IMR-90 (cell line): ENCODE results near the gene RAB11A. TPM values are rescaled to one million over a fixed set of nuclear protein-coding genes. Genes with fewer than 3 reads are reported as not detected.

Source experiments
- ATAC-seq: fragments of 200-7000 bp; cut with Tn5 transposase; 2 replicates; pipeline ENCODE4 v1.9.1; 2020; ENCODE audit warnings: low read depth, mild to moderate bottlenecking, moderate library complexity
- BruUV-seq: library from RNA; stranded (reverse); fragments of 400-500 nt; replicated peaks from 2 replicates; lab custom pipeline; 2021; lab: Mats Ljungman, UMichigan
- CTCF ChIA-PET: fragments of 300-600 bp; formaldehyde crosslinking; extraction: SDS; loops from one replicate; lab custom pipeline; 2021; ENCODE audit warnings: antibody characterized with exemption; lab: Yijun Ruan, JAX
- POLR2A ChIA-PET: fragments of 300-600 bp; sonication (Branson Sonifier 250); formaldehyde crosslinking; loops from one replicate; lab custom pipeline; 2022; ENCODE audit warnings: antibody characterized with exemption; ENCODE audit not compliant: unreplicated experiment; lab: Charles Lee
- DNase-seq: peaks from one replicate; pipeline ENCODE4 v3.0.0; 2013
- H2AFZ ChIP-seq: replicated peaks from 2 replicates; pipeline ENCODE3; 2013; ENCODE audit warnings: low read length, mild to moderate bottlenecking; ENCODE audit not compliant: poor library complexity
- H2AK5ac ChIP-seq: 2 replicates; pipeline ENCODE4 v1.6.1; 2013; ENCODE audit warnings: low read depth, low read length, inconsistent platforms
- H2AK9ac ChIP-seq: replicated peaks from 2 replicates; pipeline ENCODE3; 2013; ENCODE audit warnings: mild to moderate bottlenecking, low read depth, low read length, moderate library complexity; ENCODE audit not compliant: poor library complexity
- H2BK120ac ChIP-seq: 2 replicates; pipeline ENCODE4 v1.6.1; 2013; ENCODE audit warnings: low read depth, low read length, inconsistent platforms
- H2BK15ac ChIP-seq: 3 replicates; pipeline ENCODE4 v1.6.1; 2013; ENCODE audit warnings: low read depth, low read length, inconsistent platforms
- H2BK20ac ChIP-seq: 2 replicates; pipeline ENCODE4 v1.6.1; 2013; ENCODE audit warnings: low read depth, mild to moderate bottlenecking, inconsistent platforms, low read length, moderate library complexity
- H2BK5ac ChIP-seq: 2 replicates; pipeline ENCODE4 v1.6.1; 2013; ENCODE audit warnings: mild to moderate bottlenecking, low read depth, low read length, inconsistent platforms; ENCODE audit not compliant: poor library complexity, severe bottlenecking
- H3K14ac ChIP-seq: replicated peaks from 2 replicates; pipeline ENCODE4 v1.6.1; 2013; ENCODE audit warnings: low read depth, low read length, inconsistent platforms
- H3K18ac ChIP-seq: 2 replicates; pipeline ENCODE4 v1.6.1; 2013; ENCODE audit warnings: low read depth, low read length, control low read depth
- H3K23ac ChIP-seq: 2 replicates; pipeline ENCODE4 v1.6.1; 2013; ENCODE audit warnings: low read depth, low read length, inconsistent platforms
- H3K27ac ChIP-seq: 2 replicates; pipeline ENCODE4 v1.5.1; 2013; ENCODE audit warnings: mild to moderate bottlenecking, control low read depth, low read length; ENCODE audit not compliant: insufficient read depth
- H3K27me3 ChIP-seq: 2 replicates; pipeline ENCODE4 v1.6.1; 2013; ENCODE audit warnings: low read length; ENCODE audit not compliant: control insufficient read depth, insufficient read depth
- H3K36me3 ChIP-seq: 2 replicates; pipeline ENCODE4 v1.6.1; 2013; ENCODE audit warnings: low read length, mixed read lengths; ENCODE audit not compliant: control insufficient read depth, insufficient read depth
- H3K4ac ChIP-seq: 2 replicates; pipeline ENCODE4 v1.6.1; 2013; ENCODE audit warnings: low read depth, low read length, inconsistent platforms
- H3K4me1 ChIP-seq: 2 replicates; pipeline ENCODE4 v1.6.1; 2013; ENCODE audit warnings: low read length, mixed read lengths; ENCODE audit not compliant: control insufficient read depth, insufficient read depth
- H3K4me2 ChIP-seq: 2 replicates; pipeline ENCODE4 v1.6.1; 2013; ENCODE audit warnings: low read depth, mild to moderate bottlenecking, control low read depth, low read length, moderate library complexity
- H3K4me3 ChIP-seq: 2 replicates; pipeline ENCODE4 v1.5.1; 2013; ENCODE audit warnings: low read depth, mild to moderate bottlenecking, control low read depth, low read length, moderate library complexity; ENCODE audit not compliant: insufficient read depth
- H3K56ac ChIP-seq: 2 replicates; pipeline ENCODE4 v1.6.1; 2013; ENCODE audit warnings: low read length, inconsistent platforms; ENCODE audit not compliant: insufficient read depth; ENCODE audit errors: extremely low read depth
- H3K79me1 ChIP-seq, 2 experiments: 2 replicates each; pipeline ENCODE4 v1.6.1; 2013; ENCODE audit warnings: low read length in 2 of 2, inconsistent platforms in 1 of 2, low read depth in 1 of 2
- H3K9ac ChIP-seq: 2 replicates; pipeline ENCODE4 v1.6.1; 2013; ENCODE audit warnings: low read depth, low read length, control low read depth
- H3K9me1 ChIP-seq: 2 replicates; pipeline ENCODE4 v1.6.1; 2013; ENCODE audit warnings: low read length, inconsistent platforms; ENCODE audit not compliant: insufficient read depth
- H3K9me3 ChIP-seq: 2 replicates; pipeline ENCODE4 v1.6.1; 2013; ENCODE audit warnings: low read length; ENCODE audit not compliant: control insufficient read depth, insufficient read depth
- H4K20me1 ChIP-seq: 2 replicates; pipeline ENCODE4 v1.6.1; 2013; ENCODE audit warnings: low read length, inconsistent platforms; ENCODE audit not compliant: insufficient read depth
- H4K5ac ChIP-seq: 2 replicates; pipeline ENCODE4 v1.6.1; 2013; ENCODE audit warnings: mild to moderate bottlenecking, low read depth, low read length, control low read depth
- H4K8ac ChIP-seq, 2 experiments: 2 replicates each; pipeline ENCODE4 v1.6.1; 2013; ENCODE audit warnings: low read depth in 2 of 2, low read length in 2 of 2, control low read depth in 1 of 2, inconsistent platforms in 1 of 2
- H4K91ac ChIP-seq: 2 replicates; pipeline ENCODE4 v1.6.1; 2013; ENCODE audit warnings: low read depth, low read length, inconsistent platforms; ENCODE audit not compliant: insufficient read depth
- CHD1 ChIP-seq: IDR thresholded peaks from 2 replicates; pipeline ENCODE4 v1.6.1; 2012; ENCODE audit warnings: low read depth, low read length, improper control_type of control experiment
- CTCF ChIP-seq: conservative IDR thresholded peaks from 2 replicates; pipeline ENCODE4 v1.5.1; 2012; ENCODE audit warnings: mild to moderate bottlenecking, low read depth, low read length, improper control_type of control experiment
- ELK1 ChIP-seq: fragments of 150-350 bp; IDR thresholded peaks from 2 replicates; pipeline ENCODE4 v1.6.1; 2016; ENCODE audit warnings: low read depth, mild to moderate bottlenecking, low read length, moderate library complexity, borderline replicate concordance
- MXI1 ChIP-seq: IDR thresholded peaks from 2 replicates; pipeline ENCODE4 v1.6.1; 2012; ENCODE audit warnings: low read depth, mild to moderate bottlenecking, low read length, moderate library complexity, borderline replicate concordance
- RAD21 ChIP-seq: IDR thresholded peaks from 2 replicates; pipeline ENCODE4 v1.6.1; 2012; ENCODE audit warnings: low read length, improper control_type of control experiment
- RCOR1 ChIP-seq: IDR thresholded peaks from 2 replicates; pipeline ENCODE4 v1.6.1; 2012; ENCODE audit warnings: mild to moderate bottlenecking, low read length, improper control_type of control experiment; ENCODE audit not compliant: insufficient replicate concordance
- USF2 ChIP-seq: fragments of 150-350 bp; IDR thresholded peaks from 2 replicates; pipeline ENCODE4 v1.6.1; 2017; ENCODE audit warnings: mild to moderate bottlenecking, antibody characterized with exemption, low read length, low read depth
- WGBS, 2 experiments: methylation state at CpG; one replicate each; pipeline versions ENCODE4 v1.1.5 to v1.1.7; 2013; ENCODE audit warnings: missing lambda C conversion rate in 2 of 2; ENCODE audit not compliant: insufficient read length in 1 of 2; ENCODE audit errors: extremely low coverage in 2 of 2; 5-methylcytosine and 5-hydroxymethylcytosine counted together
- dilution Hi-C: fragments of 300-500 bp; cut with HindIII; formaldehyde crosslinking; loops from one replicate; pipeline ENCODE4 v1.14.3; 2018; ENCODE audit warnings: low sequenced_read_pairs; ENCODE audit not compliant: unreplicated experiment
- in situ Hi-C: fragments of 300-500 bp; cut with MboI; formaldehyde crosslinking; loops from 3 replicates; pipeline ENCODE4 v1.14.3; 2019; ENCODE audit warnings: low sequenced_read_pairs, inconsistent platforms, mixed read lengths
- intact Hi-C: fragments of 100-400 bp; cut with micrococcal nuclease; formaldehyde crosslinking; loops from 2 replicates; pipeline ENCODE4 v1.10.0; 2022
- polyA plus RNA-seq, 3 experiments: library from polyadenylated mRNA; depleted of rRNA; stranded (reverse); fragments of >200 nt; gene quantifications; 2 replicates each; pipeline ENCODE4 v1.2.3, GENCODE V29; 2012; ENCODE audit warnings: low replicate concordance in 1 of 3
- total RNA-seq: library from RNA; depleted of rRNA; stranded (reverse); fragments of >200 nt; gene quantifications from 2 replicates; pipeline ENCODE4 v1.2.3, GENCODE V29; 2012

RAB11A gene
- total and polyA plus RNA-seq, 2 of the 4 experiments (the other 2 are of a cell fraction) = 341 to 462 TPM

- no peak for TF ChIP-seq RCOR1
Measured at GRCh38 chr15:65857718-65858402, 11.4 kb upstream of the RAB11A start (continued).

GRCh38 chr15:65862682-65863081 is 6.6 kb upstream of the RAB11A start:
- H3K4me3 ChIP-seq = no peak overlapping the region
- H4K91ac ChIP-seq = no peak overlapping the region
- H3K18ac ChIP-seq = no peak overlapping the region
- no peaks in the 10 kb centered on the region for H3K4me1 ChIP-seq
- H2AK9ac ChIP-seq = peak overlapping the region; percentile 5
- CTCF ChIA-PET = interaction anchor here (0.9 to 1.0 kb wide), 2 partner anchors 21 to 35 kb away, joined by 3 read pairs; no protein-coding TSS in a partner anchor
- H3K9me1 ChIP-seq = no peaks in the 10 kb centered on the region
- 20% methylated on average over 1 of the region's 1 CpG; no CpG with 5 or more reads in 1 of the 2 experiments for WGBS, 2 experiments
- H3K4ac ChIP-seq = no peak overlapping the region
- TF ChIP-seq CTCF = peak; percentile 47
- no peak for TF ChIP-seq MXI1
- no peak for TF ChIP-seq ELK1
- TF ChIP-seq CHD1 = no peak
- peak; percentile 36; the same call in 1 of the 2 replicates for TF ChIP-seq USF2
- 0 out of 2 replicates have a peak, but pooled peaks have one; percentile 22 for TF ChIP-seq RAD21
- no peak overlapping the region for H2BK15ac ChIP-seq
- no peaks in the 10 kb centered on the region; the same call in 1 of the 2 replicates for H3K27me3 ChIP-seq
- H3K56ac ChIP-seq = no peak overlapping the region
- H2BK5ac ChIP-seq = no peak overlapping the region
- H3K79me1 ChIP-seq = no peaks in the 10 kb centered on the region
- no peak overlapping the region for H3K14ac ChIP-seq
- intact Hi-C loops = no loop called here
- H3K23ac ChIP-seq = no peak overlapping the region
- H2BK20ac ChIP-seq = no peak overlapping the region
- peak overlapping the region; percentile 81 for H2AFZ ChIP-seq
- no peak overlapping the region for H2AK5ac ChIP-seq
- H4K5ac ChIP-seq = no peak overlapping the region
- H3K9me3 ChIP-seq = no peaks in the 10 kb centered on the region
- H3K27ac ChIP-seq = no peak overlapping the region
- POLR2A ChIA-PET = no interaction called here
- dilution Hi-C loops = no loop called here
- in situ Hi-C loops = no loop called here
- DNase-seq = peak; percentile 56
- H3K4me2 ChIP-seq = no peak overlapping the region
- H3K9ac ChIP-seq = no peak overlapping the region
- BruUV-seq = no TSS peak
- no peak overlapping the region for H2BK120ac ChIP-seq
- ATAC-seq = peak; percentile 93
- H4K20me1 ChIP-seq = no peaks in the 10 kb centered on the region
- 0 out of 4 replicates have a peak overlapping the region, but pooled peaks of 1 of the 2 experiments have one; percentile 3 for H4K8ac ChIP-seq
- no peaks in the 10 kb centered on the region for H3K36me3 ChIP-seq
